HFF-Myc (cell line): ENCODE results near the gene MOB2.

ENCODE experiments used
- DNase-seq: peaks from one replicate; pipeline ENCODE4 v3.0.0-alpha.2; 2011; ENCODE audit warnings: low read depth; ENCODE audit errors: extremely low read depth
- H3K4me3 ChIP-seq: replicated peaks from 2 replicates; pipeline ENCODE4 v1.5.1; 2011; ENCODE audit warnings: low read depth, mild to moderate bottlenecking, control low read depth, low read length
- TF ChIP-seq, protein P1 (sequence below): IDR thresholded peaks from 2 replicates; pipeline ENCODE4 v1.5.1; 2012; ENCODE audit warnings: mild to moderate bottlenecking, low read depth, low read length, control low read depth; ENCODE audit errors: missing control alignments

The MOB2 gene

DNA sequence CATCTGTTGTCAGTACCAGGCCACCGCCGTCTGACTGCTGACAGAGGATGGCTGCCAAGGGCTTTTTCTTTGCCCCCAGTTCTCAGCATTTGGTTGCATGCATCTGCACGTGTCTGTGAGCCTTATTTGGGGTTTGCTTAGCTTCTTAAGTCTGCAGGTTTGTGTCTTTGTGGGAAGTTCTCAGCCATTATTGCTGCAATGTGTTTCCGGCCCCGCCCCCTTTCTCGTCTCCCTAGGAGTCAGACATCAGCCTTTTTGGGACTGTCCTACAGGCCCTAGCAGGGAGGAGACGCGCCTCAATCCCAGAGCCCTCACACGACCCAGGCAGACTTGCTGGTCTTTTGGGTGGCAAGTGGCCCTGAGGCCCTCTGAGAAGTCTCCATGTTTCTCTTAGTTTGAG lies 8.0 kb downstream of the MOB2 start:
- DNase-seq, result no peak
- TF ChIP-seq, protein P1, sequence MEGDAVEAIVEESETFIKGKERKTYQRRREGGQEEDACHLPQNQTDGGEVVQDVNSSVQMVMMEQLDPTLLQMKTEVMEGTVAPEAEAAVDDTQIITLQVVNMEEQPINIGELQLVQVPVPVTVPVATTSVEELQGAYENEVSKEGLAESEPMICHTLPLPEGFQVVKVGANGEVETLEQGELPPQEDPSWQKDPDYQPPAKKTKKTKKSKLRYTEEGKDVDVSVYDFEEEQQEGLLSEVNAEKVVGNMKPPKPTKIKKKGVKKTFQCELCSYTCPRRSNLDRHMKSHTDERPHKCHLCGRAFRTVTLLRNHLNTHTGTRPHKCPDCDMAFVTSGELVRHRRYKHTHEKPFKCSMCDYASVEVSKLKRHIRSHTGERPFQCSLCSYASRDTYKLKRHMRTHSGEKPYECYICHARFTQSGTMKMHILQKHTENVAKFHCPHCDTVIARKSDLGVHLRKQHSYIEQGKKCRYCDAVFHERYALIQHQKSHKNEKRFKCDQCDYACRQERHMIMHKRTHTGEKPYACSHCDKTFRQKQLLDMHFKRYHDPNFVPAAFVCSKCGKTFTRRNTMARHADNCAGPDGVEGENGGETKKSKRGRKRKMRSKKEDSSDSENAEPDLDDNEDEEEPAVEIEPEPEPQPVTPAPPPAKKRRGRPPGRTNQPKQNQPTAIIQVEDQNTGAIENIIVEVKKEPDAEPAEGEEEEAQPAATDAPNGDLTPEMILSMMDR, result no peak
- no peak overlapping the region for H3K4me3 ChIP-seq

DNA sequence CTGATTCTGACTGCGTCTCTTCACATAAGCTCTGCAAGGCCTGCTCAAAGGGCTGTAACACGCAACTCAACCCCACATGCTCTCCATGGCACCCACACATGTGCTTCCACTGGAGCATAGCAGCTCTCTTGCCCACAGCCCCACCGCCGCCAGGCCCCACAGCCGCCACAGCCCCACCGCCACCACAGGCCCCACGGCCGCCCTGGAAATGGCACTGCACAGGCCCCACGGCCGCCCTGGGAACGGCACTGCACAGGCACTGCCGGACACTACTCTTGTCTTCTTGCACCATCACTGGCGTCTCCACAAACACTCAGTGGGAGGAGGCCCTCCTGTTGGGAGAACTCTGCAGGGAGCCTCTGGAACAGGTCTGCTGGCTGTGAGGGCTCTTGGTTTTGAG lies 8.6 kb downstream of the MOB2 start:
- DNase-seq, result no peak
- H3K4me3 ChIP-seq, result no peak overlapping the region
- TF ChIP-seq, protein P1, result no peak

DNA sequence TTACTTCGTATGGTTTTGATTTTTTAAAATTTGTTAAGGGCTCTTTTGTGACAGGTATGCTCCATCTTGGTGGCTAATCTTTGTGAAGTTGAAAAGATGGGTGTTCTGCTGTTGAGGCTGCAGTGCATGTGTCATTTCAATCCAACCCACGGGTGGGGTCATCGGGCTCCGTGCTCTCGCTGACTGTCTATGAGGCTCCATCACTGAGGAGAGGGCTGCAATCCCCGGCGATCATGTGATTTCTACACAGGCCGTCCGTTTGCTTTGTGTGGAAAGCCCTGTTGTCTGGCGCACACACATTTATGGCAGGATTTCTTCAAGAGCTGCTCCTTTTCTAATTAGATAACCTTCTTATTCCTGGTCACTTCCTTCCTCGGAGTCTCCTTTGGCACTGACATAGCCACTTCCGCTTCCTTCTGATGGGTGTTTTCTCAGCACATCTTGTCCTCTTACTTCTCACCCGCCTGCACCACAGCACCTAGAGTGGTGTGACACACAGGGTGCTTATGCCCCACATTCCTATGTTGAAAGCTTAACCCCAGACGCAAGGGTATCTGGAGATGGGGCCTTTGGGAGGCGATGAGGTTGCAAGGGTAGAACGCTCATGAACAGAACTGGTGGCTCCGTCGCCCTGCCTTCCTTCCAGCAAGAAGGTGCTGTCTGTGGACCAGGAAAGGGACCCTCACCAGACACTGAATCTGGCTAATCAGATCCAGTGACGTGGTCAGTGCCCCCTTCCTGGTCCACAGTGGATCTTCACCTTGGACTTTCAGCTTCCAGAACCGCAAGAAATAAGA lies 9.4 kb downstream of the MOB2 start:
- TF ChIP-seq, protein P1, result no peak
- no peak overlapping the region for H3K4me3 ChIP-seq
- DNase-seq, result no peak

DNA sequence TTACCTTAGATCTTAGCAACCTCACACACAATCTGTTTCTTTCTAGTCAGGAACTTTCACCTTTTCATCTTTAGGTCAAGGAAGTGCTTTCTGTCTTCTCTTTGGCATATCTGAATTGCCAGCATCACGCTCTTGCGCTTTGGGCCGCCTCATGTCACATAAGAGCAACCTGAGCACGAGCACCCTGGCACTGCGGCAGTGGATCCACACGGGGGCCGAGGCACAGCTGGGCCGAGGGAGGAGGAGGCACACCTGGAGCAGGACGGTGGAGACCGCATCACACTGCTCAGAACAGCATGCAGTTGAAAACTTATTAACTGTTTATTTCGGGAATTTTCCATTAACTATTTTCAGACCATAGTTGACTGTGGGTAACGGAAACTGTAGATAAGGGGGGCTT lies 10.7 kb downstream of the MOB2 start:
- DNase-seq, result no peak
- H3K4me3 ChIP-seq, result no peak overlapping the region
- TF ChIP-seq, protein P1, result no peak

DNA sequence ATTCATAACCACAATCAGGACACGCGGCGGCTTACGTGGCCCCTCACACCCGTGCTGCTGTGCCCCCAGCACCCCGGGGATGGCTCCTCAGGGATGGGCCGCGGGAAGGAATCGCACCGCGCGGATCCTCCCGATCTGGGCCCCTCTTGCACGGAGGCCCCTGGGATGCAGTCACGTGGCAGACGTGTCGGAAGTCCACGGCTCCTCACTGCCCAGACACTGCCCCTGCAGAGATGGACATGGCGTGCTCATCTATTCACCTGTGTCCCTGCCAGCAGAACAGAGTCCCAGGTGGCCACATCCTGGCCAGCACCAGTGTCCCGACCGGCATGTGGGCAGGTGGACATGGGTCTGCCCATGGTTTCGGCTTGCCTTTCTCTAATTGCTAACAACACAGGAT lies 12.8 kb downstream of the MOB2 start:
- TF ChIP-seq, protein P1, result no peak
- DNase-seq, result no peak
- no peak overlapping the region for H3K4me3 ChIP-seq

DNA sequence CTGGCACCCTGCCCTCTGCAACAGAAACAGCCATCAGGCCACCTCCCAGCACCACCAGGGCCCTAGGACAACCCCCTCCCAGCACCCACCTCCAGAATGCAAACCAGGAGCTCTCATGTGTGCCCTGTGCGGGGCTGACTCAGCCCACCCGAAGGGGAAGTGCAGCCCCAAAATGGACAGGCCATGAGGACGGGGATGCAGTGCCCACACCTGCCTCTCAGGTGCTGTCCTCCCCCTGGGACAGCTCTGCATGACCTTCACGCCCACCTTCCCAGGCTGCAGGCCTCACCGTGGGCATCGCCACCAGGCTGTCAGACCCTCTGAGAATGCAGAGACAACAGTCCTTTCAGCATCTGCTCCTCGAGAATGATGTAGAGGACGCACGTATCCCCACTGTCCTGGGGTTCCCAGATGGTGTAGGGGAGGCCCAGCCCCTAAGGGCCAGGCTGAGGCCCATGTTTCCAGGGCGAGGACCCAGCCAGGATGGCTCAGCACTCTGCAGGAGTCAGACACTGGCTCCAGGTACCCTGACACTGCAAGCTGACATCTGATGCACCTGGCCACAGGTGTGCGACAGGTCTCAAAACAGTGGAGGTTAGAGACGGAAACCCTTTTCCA lies 13.5 kb downstream of the MOB2 start:
- H3K4me3 ChIP-seq, result no peak overlapping the region
- TF ChIP-seq, protein P1, result no peak
- DNase-seq, result no peak
